Activated CD8-positive, alpha-beta memory T cell treated with anti-CD3 and anti-CD28 coated beads, Interleukin-2, amount 10 ng/mL, durations not matched to agents 7 days and 5 days (primary cell): Measurements from ENCODE around the gene NFASC. TPM values are rescaled to one million over a fixed set of nuclear protein-coding genes. Genes with fewer than 3 reads are reported as not detected.

ENCODE experiments used
- ATAC-seq: fragments of 150-1000 bp; cut with Tn5 transposase; one replicate; pipeline ENCODE4 v1.10.0; 2021; ENCODE audit warnings: moderate library complexity
- CTCF ChIA-PET: fragments of 350-600 bp; sonication (Branson Sonifier 250); formaldehyde crosslinking; loops from one replicate; lab custom pipeline; 2021; ENCODE audit warnings: antibody characterized with exemption; lab: Charles Lee
- DNase-seq: peaks from one replicate; pipeline ENCODE4 v3.0.0-alpha.2; 2020
- H3K27ac Mint-ChIP-seq: one replicate; pipeline ENCODE4 v1.8.0; 2021; ENCODE audit warnings: mild to moderate bottlenecking, mixed read lengths
- H3K27me3 Mint-ChIP-seq: one replicate; pipeline ENCODE4 v1.8.0; 2021; ENCODE audit warnings: mixed read lengths
- H3K36me3 Mint-ChIP-seq: one replicate; pipeline ENCODE4 v1.8.0; 2021; ENCODE audit warnings: mild to moderate bottlenecking, mixed read lengths
- H3K4me1 Mint-ChIP-seq: one replicate; pipeline ENCODE4 v1.8.0; 2021; ENCODE audit warnings: mixed read lengths
- H3K4me3 Mint-ChIP-seq: one replicate; pipeline ENCODE4 v1.8.0; 2021; ENCODE audit warnings: mild to moderate bottlenecking, moderate library complexity, mixed read lengths
- H3K9me3 Mint-ChIP-seq: one replicate; pipeline ENCODE4 v1.8.0; 2022; ENCODE audit warnings: low read depth, mixed read lengths
- total RNA-seq, 2 experiments: library from RNA; stranded (reverse); gene quantifications; one replicate each; pipeline ENCODE4 v1.2.3, GENCODE V29; 2021

NFASC gene
- total RNA-seq, 2 experiments from 2014 or later, result 0.14 to 0.23 TPM

DNA sequence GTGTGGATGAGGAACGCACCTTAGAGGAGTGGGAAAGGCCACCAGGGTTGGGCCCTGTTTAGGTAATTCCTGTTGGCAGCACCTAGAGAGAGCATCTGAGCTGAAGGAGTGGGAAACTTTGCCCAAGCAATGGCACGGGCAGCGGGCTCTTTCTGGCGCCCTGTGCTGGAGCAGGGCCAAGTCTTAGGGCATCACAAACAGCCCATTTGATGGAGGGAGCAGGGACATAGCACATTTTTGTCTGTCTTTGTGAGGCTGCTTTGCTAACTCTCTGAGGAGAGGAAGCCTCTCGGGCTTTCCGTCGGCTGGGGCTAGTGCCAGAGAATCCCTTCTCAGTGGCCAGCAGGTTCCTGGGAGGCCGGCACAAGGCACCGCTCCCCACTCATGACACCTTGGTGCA lies 149.8 kb downstream of the NFASC start:
- DNase-seq (no peak), ATAC-seq (no peak)
- CTCF ChIA-PET, result no interaction called here
- Mint-ChIP-seq H3K9me3 (no peaks in the 10 kb centered on the region), H3K4me1 (no peaks in the 10 kb centered on the region), H3K27ac (no peak overlapping the region), H3K36me3 (no peaks in the 10 kb centered on the region), H3K27me3 (peaks cover 5% of the 10 kb centered on the region), H3K4me3 (no peak overlapping the region)

DNA sequence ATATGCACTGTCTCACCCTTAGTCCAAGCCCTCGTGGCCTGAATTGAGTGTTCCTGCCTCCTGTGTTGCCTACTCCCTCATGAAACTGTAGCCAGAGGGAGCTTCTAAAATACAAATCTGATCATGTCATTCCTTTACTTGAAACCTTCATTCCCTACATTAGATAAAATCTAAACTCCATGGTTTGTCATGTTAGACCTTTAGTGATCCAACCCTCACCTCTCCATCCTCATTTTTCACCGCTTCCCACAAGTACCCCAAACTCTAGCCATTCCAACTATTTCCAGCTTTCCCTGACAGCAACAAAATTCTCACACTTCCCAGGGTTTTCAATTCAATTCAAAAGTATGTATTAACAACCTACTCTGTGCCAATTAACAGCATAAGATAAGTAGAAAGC lies 154.0 kb downstream of the NFASC start:
- no peak for ATAC-seq
- H3K36me3 Mint-ChIP-seq, result no peaks in the 10 kb centered on the region

DNA sequence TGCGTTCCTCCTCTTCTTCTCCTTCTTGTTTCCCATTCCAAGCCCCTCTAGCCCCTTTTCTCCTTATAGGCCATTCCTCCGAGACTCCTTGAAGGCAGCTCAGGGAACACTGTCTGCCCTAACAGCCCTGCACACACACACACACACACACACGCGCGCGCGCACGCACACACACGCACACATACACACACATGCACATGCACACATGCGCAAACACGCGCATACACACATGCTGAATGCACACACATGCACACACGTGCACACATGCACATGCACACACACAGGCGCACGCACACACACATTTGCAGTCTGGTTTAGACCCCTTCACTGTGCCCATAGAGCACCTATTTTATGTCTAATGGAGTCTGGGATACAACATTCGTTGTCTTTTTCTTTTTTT lies 154.6 kb downstream of the NFASC start:
- peaks cover 8% of the 10 kb centered on the region for H3K27me3 Mint-ChIP-seq
- no peaks in the 10 kb centered on the region for H3K36me3 Mint-ChIP-seq
- H3K4me3 Mint-ChIP-seq, result no peak overlapping the region
- H3K9me3 Mint-ChIP-seq, result no peaks in the 10 kb centered on the region
- CTCF ChIA-PET, result interaction anchor here (1.6 kb wide), 1 partner anchor 36 kb away, joined by 5 read pairs; no protein-coding TSS in a partner anchor
- DNase-seq (no peak), ATAC-seq (no peak)
- no peaks in the 10 kb centered on the region for H3K4me1 Mint-ChIP-seq
- H3K27ac Mint-ChIP-seq, result no peak overlapping the region

More for the DNA sequence above, 154.0 kb downstream of the NFASC start:
- CTCF ChIA-PET, result no interaction called here
- no peak overlapping the region for H3K4me3 Mint-ChIP-seq
- no peak for DNase-seq
- no peaks in the 10 kb centered on the region for H3K9me3 Mint-ChIP-seq
- no peak overlapping the region for H3K27ac Mint-ChIP-seq
- no peaks in the 10 kb centered on the region for H3K4me1 Mint-ChIP-seq
- peaks cover 8% of the 10 kb centered on the region for H3K27me3 Mint-ChIP-seq

- Mint-ChIP-seq H3K9me3 (no peaks in the 10 kb centered on the region), H3K4me3 (no peak overlapping the region), H3K36me3 (no peaks in the 10 kb centered on the region), H3K4me1 (no peaks in the 10 kb centered on the region), H3K27ac (no peak overlapping the region), H3K27me3 (peaks cover 8% of the 10 kb centered on the region)
- CTCF ChIA-PET, result interaction anchor here (1.5 to 1.6 kb wide), 2 partner anchors 35 to 37 kb away, joined by 5 read pairs; no protein-coding TSS in a partner anchor
- ATAC-seq, result no peak
- DNase-seq, result no peak
These were observed 155.5 kb downstream of the NFASC start for GRCh38 chr1:205026181-205026580.

- Mint-ChIP-seq H3K27ac (no peak overlapping the region), H3K9me3 (no peaks in the 10 kb centered on the region), H3K4me3 (no peak overlapping the region), H3K4me1 (no peaks in the 10 kb centered on the region), H3K36me3 (no peaks in the 10 kb centered on the region), H3K27me3 (peaks cover 3% of the 10 kb centered on the region)
- CTCF ChIA-PET, result interaction anchor here (2.0 kb wide), 1 partner anchor 33 kb away, joined by 5 read pairs; no protein-coding TSS in a partner anchor
- ATAC-seq (no peak), DNase-seq (no peak)
These were observed 157.7 kb downstream of the NFASC start for GRCh38 chr1:205028390-205028789.

GRCh38 chr1:205028924-205029323 lies 158.3 kb downstream of the NFASC start:
- CTCF ChIA-PET, result interaction anchor here (2.0 kb wide), 1 partner anchor 33 kb away, joined by 5 read pairs; no protein-coding TSS in a partner anchor
- DNase-seq (no peak), ATAC-seq (no peak)
- H3K4me1 Mint-ChIP-seq, result no peaks in the 10 kb centered on the region
- H3K27ac Mint-ChIP-seq, result no peak overlapping the region
- no peaks in the 10 kb centered on the region for H3K9me3 Mint-ChIP-seq
- peaks cover 3% of the 10 kb centered on the region for H3K27me3 Mint-ChIP-seq
- H3K36me3 Mint-ChIP-seq, result no peaks in the 10 kb centered on the region
- H3K4me3 Mint-ChIP-seq, result no peak overlapping the region

DNA sequence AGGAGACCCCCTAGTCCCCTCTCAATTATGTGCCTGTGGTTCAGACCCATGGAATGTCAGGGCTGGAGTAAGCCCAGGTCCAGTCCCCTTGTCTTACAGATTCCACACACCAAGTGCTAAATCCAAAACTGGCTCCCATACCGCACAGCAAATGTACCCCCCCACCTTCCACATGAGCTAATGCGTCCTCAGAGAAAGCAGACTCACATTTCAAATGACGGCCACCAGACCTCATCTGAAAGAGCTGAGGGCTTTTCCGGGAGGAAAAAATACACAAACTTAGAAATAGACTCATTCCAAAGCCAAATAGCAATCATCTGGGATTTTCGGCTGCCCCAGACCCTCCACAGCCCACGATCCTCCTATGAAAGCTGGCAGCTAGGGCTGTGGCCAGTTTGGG lies 159.6 kb downstream of the NFASC start:
- CTCF ChIA-PET, result interaction anchor here (1.6 to 1.8 kb wide), 2 partner anchors 31 to 41 kb away, joined by 3 to 6 read pairs; no protein-coding TSS in a partner anchor
- no peaks in the 10 kb centered on the region for H3K36me3 Mint-ChIP-seq
- H3K4me3 Mint-ChIP-seq, result no peak overlapping the region
- peaks cover 3% of the 10 kb centered on the region for H3K27me3 Mint-ChIP-seq
- no peak overlapping the region for H3K27ac Mint-ChIP-seq
- DNase-seq (no peak), ATAC-seq (no peak)
- H3K9me3 Mint-ChIP-seq, result no peaks in the 10 kb centered on the region
- no peaks in the 10 kb centered on the region for H3K4me1 Mint-ChIP-seq

GRCh38 chr1:205030896-205031295 lies 160.2 kb downstream of the NFASC start:
- Mint-ChIP-seq H3K27me3 (peaks cover 3% of the 10 kb centered on the region), H3K27ac (no peak overlapping the region), H3K36me3 (no peaks in the 10 kb centered on the region), H3K4me3 (no peak overlapping the region), H3K4me1 (no peaks in the 10 kb centered on the region), H3K9me3 (no peaks in the 10 kb centered on the region)
- DNase-seq (no peak), ATAC-seq (no peak)
- CTCF ChIA-PET, result interaction anchor here (1.6 to 1.8 kb wide), 2 partner anchors 30 to 41 kb away, joined by 3 to 6 read pairs; no protein-coding TSS in a partner anchor

DNA sequence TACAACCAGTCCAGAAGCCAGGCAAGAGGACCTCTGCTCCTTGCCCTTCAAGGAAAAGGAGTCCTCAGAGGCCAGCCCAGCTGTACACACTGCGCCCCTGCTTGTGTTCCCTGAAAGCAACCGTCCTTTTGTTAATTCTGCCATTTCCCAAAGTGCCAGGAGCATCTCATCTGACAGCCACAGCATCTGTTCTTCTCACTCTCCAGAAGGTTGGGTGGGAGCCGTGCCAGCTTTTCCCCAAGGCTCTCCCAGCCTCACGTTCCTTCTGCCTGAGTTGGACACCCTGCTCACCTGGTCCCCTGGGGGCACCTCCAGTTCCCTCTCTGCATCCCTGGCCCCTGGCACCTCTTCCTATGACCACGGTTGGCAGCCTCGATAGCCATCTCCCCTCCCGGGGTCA lies 161.8 kb downstream of the NFASC start:
- no peak for DNase-seq
- Mint-ChIP-seq H3K27ac (no peak overlapping the region), H3K9me3 (no peaks in the 10 kb centered on the region), H3K27me3 (no peaks in the 10 kb centered on the region), H3K4me3 (no peak overlapping the region), H3K36me3 (no peaks in the 10 kb centered on the region), H3K4me1 (no peaks in the 10 kb centered on the region)
- ATAC-seq, result no peak
- CTCF ChIA-PET, result no interaction called here

GRCh38 chr1:205037539-205037938 lies 166.9 kb downstream of the NFASC start:
- Mint-ChIP-seq H3K4me1 (no peaks in the 10 kb centered on the region), H3K27ac (no peak overlapping the region), H3K4me3 (no peak overlapping the region), H3K9me3 (no peaks in the 10 kb centered on the region), H3K27me3 (peaks cover 30% of the 10 kb centered on the region), H3K36me3 (no peaks in the 10 kb centered on the region)
- CTCF ChIA-PET, result interaction anchor here (1.0 kb wide), 1 partner anchor 62 kb away, joined by 3 read pairs; no protein-coding TSS in a partner anchor
- ATAC-seq, result no peak
- DNase-seq, result no peak

DNA sequence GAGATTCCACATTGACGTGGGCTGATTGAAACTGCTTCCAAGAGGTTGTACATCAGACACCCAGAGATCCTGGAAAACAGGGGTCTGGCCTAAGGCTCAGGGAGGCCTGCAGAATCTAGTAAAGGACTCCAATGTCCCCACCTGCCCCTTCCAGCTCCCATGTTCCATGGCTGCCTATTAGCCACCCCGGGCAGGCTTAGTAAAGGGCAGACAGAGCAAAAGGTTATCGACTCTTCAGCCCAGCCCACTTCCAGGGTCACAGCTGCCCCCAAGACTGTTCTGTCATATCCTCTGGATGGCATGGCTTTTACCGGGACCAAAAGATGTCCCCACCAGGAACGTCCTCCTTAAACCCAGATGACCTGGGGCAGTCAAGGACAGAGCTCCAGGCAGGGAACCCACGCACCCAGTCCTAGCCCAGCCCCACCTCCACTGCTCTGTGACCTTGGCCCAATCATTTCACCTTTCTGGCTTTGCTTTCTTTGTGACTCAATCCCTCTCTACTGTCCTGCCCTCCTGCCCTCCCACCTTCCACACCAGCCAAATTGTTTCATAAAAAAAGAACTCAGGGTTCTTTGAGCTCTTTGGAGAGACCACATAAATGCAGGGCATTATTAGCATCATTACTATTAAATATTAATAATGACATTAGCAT lies 167.6 kb downstream of the NFASC start:
- DNase-seq, result no peak
- CTCF ChIA-PET, result interaction anchor here (1.2 to 1.5 kb wide), 3 partner anchors 40 to 50 kb away, joined by 3 to 4 read pairs (median 3); no protein-coding TSS in a partner anchor
- Mint-ChIP-seq H3K4me3 (no peak overlapping the region), H3K9me3 (no peaks in the 10 kb centered on the region), H3K36me3 (no peaks in the 10 kb centered on the region), H3K4me1 (no peaks in the 10 kb centered on the region), H3K27me3 (peaks cover 31% of the 10 kb centered on the region), H3K27ac (no peak overlapping the region)
- no peak for ATAC-seq

DNA sequence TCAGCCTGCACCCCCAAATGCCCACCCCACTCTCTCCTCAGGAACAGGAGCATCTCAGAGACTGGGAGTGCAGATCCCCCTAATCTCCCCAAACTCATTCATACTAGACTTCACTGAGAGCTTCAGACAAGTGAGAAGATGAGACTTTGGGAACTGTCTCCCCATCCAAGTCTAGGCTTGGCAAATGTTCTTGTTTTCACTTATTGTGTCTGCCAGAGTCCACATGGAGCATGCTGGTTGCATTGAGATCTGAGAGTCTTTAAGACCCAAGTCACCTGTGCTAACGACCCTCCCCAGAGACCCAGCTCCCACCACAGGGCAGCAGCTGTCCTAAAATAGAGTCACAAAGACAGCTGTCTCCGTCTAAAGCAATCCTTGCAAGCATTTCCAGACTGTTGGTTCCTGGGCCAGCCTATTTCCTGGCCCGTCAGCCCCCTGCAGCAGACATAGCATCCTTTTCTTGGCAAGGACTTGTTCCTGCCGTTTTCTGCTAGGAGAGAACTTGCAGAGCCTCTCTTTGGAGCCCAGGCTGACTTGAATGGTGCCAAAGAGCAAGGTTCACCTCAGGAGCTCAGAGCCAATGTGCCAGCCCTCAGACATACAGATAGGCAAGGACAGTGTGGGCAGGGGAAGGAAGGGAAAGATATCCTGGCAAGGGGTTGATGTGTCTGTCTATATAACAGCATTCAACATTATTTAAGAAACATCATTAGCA lies 170.5 kb downstream of the NFASC start:
- H3K27me3 Mint-ChIP-seq, result peaks cover 60% of the 10 kb centered on the region
- H3K4me1 Mint-ChIP-seq, result no peaks in the 10 kb centered on the region
- CTCF ChIA-PET, result no interaction called here
- no peaks in the 10 kb centered on the region for H3K36me3 Mint-ChIP-seq
- no peak for ATAC-seq
- no peak overlapping the region for H3K27ac Mint-ChIP-seq
- no peaks in the 10 kb centered on the region for H3K9me3 Mint-ChIP-seq
- DNase-seq, result no peak
- H3K4me3 Mint-ChIP-seq, result no peak overlapping the region

- CTCF ChIA-PET, result interaction anchor here (1.2 kb wide), 1 partner anchor 9 kb away, joined by 3 read pairs; no protein-coding TSS in a partner anchor
- H3K4me1 Mint-ChIP-seq, result no peaks in the 10 kb centered on the region
- no peak overlapping the region for H3K4me3 Mint-ChIP-seq
- no peaks in the 10 kb centered on the region for H3K36me3 Mint-ChIP-seq
- peaks cover 62% of the 10 kb centered on the region for H3K27me3 Mint-ChIP-seq
- H3K27ac Mint-ChIP-seq, result no peak overlapping the region
- H3K9me3 Mint-ChIP-seq, result no peaks in the 10 kb centered on the region
- no peak for ATAC-seq
- DNase-seq, result no peak
These were observed 171.6 kb downstream of the NFASC start for GRCh38 chr1:205041998-205042910.
